ENCODE results near the gene PRTG. TPM values are rescaled to one million over a fixed set of nuclear protein-coding genes. Genes with fewer than 3 reads are reported as not detected.

PRTG gene
- polyA plus RNA-seq, 1 donor (not counting 4 experiments of a cell fraction or from before 2014, with no cell fraction given), result not detected

- Histone ChIP-seq H2AFZ (ENCODE audit: control insufficient read depth, low read length) (no peak overlapping the region), H3K79me2 (ENCODE audit: control insufficient read depth, insufficient read depth, low read length) (no peaks in the 10 kb centered on the region), H3K9ac (ENCODE audit: control insufficient read depth, extremely low read depth, insufficient read depth, low read length) (no peak overlapping the region), H3K9me1 (ENCODE audit: control insufficient read depth, extremely low read depth, insufficient read depth, low read length) (no peaks in the 10 kb centered on the region), H3K36me3 (ENCODE audit: control insufficient read depth in 2 of 2, extremely low read depth in 1 of 2, insufficient read depth in 2 of 2, low read length in 2 of 2) (no peaks in the 10 kb centered on the region), H3K27me3 (ENCODE audit: control insufficient read depth, extremely low read depth, insufficient read depth, low read length) (no peaks in the 10 kb centered on the region), H3K4me3 (ENCODE audit: control insufficient read depth in 2 of 3, extremely low read depth in 1 of 3, insufficient read depth in 2 of 3, low read depth in 1 of 3, low read length in 3 of 3) (no peak overlapping the region), H3K4me1 (ENCODE audit: control insufficient read depth, extremely low read depth, insufficient read depth, low read length) (no peaks in the 10 kb centered on the region), H3K4me2 (ENCODE audit: control insufficient read depth, extremely low read depth, insufficient read depth, low read depth, low read length) (no peak overlapping the region), H3K9me3 (ENCODE audit: control insufficient read depth, low read depth, low read length) (no peaks in the 10 kb centered on the region), H3K27ac (ENCODE audit: control insufficient read depth, insufficient read depth, low read length) (no peak overlapping the region), H4K20me1 (ENCODE audit: control insufficient read depth, extremely low read depth, insufficient read depth, low read length) (no peaks in the 10 kb centered on the region)
- TF ChIP-seq EZH2 (IDR thresholded peaks at IDR 0.05; ENCODE audit: low read length), result no peak
- TF ChIP-seq, protein P1, sequence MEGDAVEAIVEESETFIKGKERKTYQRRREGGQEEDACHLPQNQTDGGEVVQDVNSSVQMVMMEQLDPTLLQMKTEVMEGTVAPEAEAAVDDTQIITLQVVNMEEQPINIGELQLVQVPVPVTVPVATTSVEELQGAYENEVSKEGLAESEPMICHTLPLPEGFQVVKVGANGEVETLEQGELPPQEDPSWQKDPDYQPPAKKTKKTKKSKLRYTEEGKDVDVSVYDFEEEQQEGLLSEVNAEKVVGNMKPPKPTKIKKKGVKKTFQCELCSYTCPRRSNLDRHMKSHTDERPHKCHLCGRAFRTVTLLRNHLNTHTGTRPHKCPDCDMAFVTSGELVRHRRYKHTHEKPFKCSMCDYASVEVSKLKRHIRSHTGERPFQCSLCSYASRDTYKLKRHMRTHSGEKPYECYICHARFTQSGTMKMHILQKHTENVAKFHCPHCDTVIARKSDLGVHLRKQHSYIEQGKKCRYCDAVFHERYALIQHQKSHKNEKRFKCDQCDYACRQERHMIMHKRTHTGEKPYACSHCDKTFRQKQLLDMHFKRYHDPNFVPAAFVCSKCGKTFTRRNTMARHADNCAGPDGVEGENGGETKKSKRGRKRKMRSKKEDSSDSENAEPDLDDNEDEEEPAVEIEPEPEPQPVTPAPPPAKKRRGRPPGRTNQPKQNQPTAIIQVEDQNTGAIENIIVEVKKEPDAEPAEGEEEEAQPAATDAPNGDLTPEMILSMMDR (optimal IDR thresholded peaks at IDR 0.05 in 1 of 3, IDR thresholded peaks at IDR 0.05 in 1 of 3, conservative IDR thresholded peaks at IDR 0.05 in 1 of 3; ENCODE audit: extremely low read depth in 1 of 3, insufficient read depth in 2 of 3, low read length in 3 of 3), result no peak
- DNase-seq (ENCODE audit: low read depth, low spot score), result no peak
- FAIRE-seq, result no peak
- dilution Hi-C loops (cut with MboI; ENCODE audit: extremely low pct_ligation_motif_present, low sequenced_read_pairs), result no loop called here
Observed at GRCh38 chr15:55778932-55779331, 36.0 kb upstream of the PRTG start.

DNA sequence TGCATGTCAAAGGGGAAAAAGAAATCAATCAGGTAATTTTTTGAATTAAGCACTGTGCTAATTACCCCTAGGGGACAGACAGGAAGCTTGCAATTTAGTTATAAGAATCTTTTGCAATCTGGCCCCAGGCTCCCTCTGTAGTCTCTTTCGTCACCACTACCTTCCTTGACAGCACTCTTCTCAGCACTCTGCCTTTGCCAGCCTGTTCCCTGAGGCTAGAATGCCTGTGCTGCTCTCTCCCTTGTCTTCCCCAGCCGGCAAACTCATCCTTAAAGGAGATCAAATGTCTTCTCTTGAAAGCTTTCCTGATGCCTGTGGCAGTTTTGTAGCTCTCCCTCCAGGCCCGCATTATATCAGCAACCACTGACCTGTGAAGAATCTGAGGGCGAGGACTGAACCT lies 32.4 kb upstream of the PRTG start:
- no peak overlapping the region for H2AFZ ChIP-seq (ENCODE audit: control insufficient read depth, low read length)

More for the DNA sequence above, 32.4 kb upstream of the PRTG start:
- no peak overlapping the region for H3K4me3 ChIP-seq (ENCODE audit: control insufficient read depth in 2 of 3, extremely low read depth in 1 of 3, insufficient read depth in 2 of 3, low read depth in 1 of 3, low read length in 3 of 3)
- H3K9me3 ChIP-seq (ENCODE audit: control insufficient read depth, low read depth, low read length), result no peaks in the 10 kb centered on the region
- no peak overlapping the region for H3K9ac ChIP-seq (ENCODE audit: control insufficient read depth, extremely low read depth, insufficient read depth, low read length)
- H3K79me2 ChIP-seq (ENCODE audit: control insufficient read depth, insufficient read depth, low read length), result no peaks in the 10 kb centered on the region
- no peak overlapping the region for H3K27ac ChIP-seq (ENCODE audit: control insufficient read depth, insufficient read depth, low read length)
- no peak for FAIRE-seq
- H3K4me1 ChIP-seq (ENCODE audit: control insufficient read depth, extremely low read depth, insufficient read depth, low read length), result no peaks in the 10 kb centered on the region
- no peaks in the 10 kb centered on the region for H3K9me1 ChIP-seq (ENCODE audit: control insufficient read depth, extremely low read depth, insufficient read depth, low read length)
- dilution Hi-C loops (cut with MboI; ENCODE audit: extremely low pct_ligation_motif_present, low sequenced_read_pairs), result no loop called here
- no peak overlapping the region for H3K4me2 ChIP-seq (ENCODE audit: control insufficient read depth, extremely low read depth, insufficient read depth, low read depth, low read length)
- no peak for TF ChIP-seq EZH2 (IDR thresholded peaks at IDR 0.05; ENCODE audit: low read length)
- TF ChIP-seq, protein P1 (optimal IDR thresholded peaks at IDR 0.05 in 1 of 3, IDR thresholded peaks at IDR 0.05 in 1 of 3, conservative IDR thresholded peaks at IDR 0.05 in 1 of 3; ENCODE audit: extremely low read depth in 1 of 3, insufficient read depth in 2 of 3, low read length in 3 of 3), result no peak
- no peaks in the 10 kb centered on the region for H3K36me3 ChIP-seq (ENCODE audit: control insufficient read depth in 2 of 2, extremely low read depth in 1 of 2, insufficient read depth in 2 of 2, low read length in 2 of 2)
- H3K27me3 ChIP-seq (ENCODE audit: control insufficient read depth, extremely low read depth, insufficient read depth, low read length), result no peaks in the 10 kb centered on the region
- H4K20me1 ChIP-seq (ENCODE audit: control insufficient read depth, extremely low read depth, insufficient read depth, low read length), result no peaks in the 10 kb centered on the region
- DNase-seq (ENCODE audit: low read depth, low spot score), result peak; percentile 19
